CD14-positive monocyte (primary cell): ENCODE results near the gene BCL2L1. TPM values are rescaled to one million over a fixed set of nuclear protein-coding genes. Genes with fewer than 3 reads are reported as not detected.

Experiments used
- DNase-seq, 3 donors: peaks; one replicate each; pipeline ENCODE4 v3.0.0-alpha.2; 2011 to 2022
- H2AFZ ChIP-seq: 2 replicates; pipeline ENCODE4 v1.6.0; 2012; ENCODE audit warnings: mild to moderate bottlenecking, low read depth, low read length, inconsistent platforms; ENCODE audit not compliant: insufficient read depth, poor library complexity, severe bottlenecking
- H3K27ac ChIP-seq, 2 donors: 1 replicate in 1 of 2; 2 replicates in 1 of 2; pipeline ENCODE4 v1.5.1; 2012 to 2013; ENCODE audit warnings: low read length in 2 of 2, control low read depth in 1 of 2, inconsistent platforms in 1 of 2, low read depth in 1 of 2, mild to moderate bottlenecking in 1 of 2
- H3K27me3 ChIP-seq, 2 donors: one replicate each; pipeline versions ENCODE4 v1.6.0 to v1.6.1; 2011 to 2013; ENCODE audit warnings: low read length in 2 of 2; ENCODE audit not compliant: control insufficient read depth in 2 of 2, insufficient read depth in 2 of 2
- H3K36me3 ChIP-seq, 2 donors: replicated peaks in 1 of 2; 1 replicate in 1 of 2; 2 replicates in 1 of 2; pipeline versions ENCODE4 v1.5.1 to v1.6.1; 2012 to 2013; ENCODE audit warnings: low read length in 2 of 2, control low read depth in 1 of 2, inconsistent platforms in 1 of 2, mild to moderate bottlenecking in 1 of 2; ENCODE audit not compliant: insufficient read depth in 2 of 2, control insufficient read depth in 1 of 2
- H3K4me1 ChIP-seq, 2 donors: 1 replicate in 1 of 2; 2 replicates in 1 of 2; pipeline versions ENCODE4 v1.5.1 to v1.6.1; 2012 to 2013; ENCODE audit warnings: low read length in 2 of 2, control low read depth in 1 of 2, inconsistent platforms in 1 of 2, mild to moderate bottlenecking in 1 of 2, moderate library complexity in 1 of 2; ENCODE audit not compliant: insufficient read depth in 2 of 2, control insufficient read depth in 1 of 2
- H3K4me2 ChIP-seq: replicated peaks from 2 replicates; pipeline ENCODE3; 2012; ENCODE audit warnings: low read length, moderate library complexity, mild to moderate bottlenecking; ENCODE audit not compliant: poor library complexity, severe bottlenecking; ENCODE audit errors: extremely low read depth
- H3K4me3 ChIP-seq, 3 experiments: fragments of 200-600 bp in 1 of 3; sonication (generic) in 1 of 3; replicated peaks in 1 of 3; 1 replicate in 2 of 3; 2 replicates in 1 of 3; pipeline ENCODE4 v1.5.1; 2011 to 2013; ENCODE audit warnings: low read length in 3 of 3, mild to moderate bottlenecking in 3 of 3, control low read depth in 2 of 3, low read depth in 2 of 3, inconsistent platforms in 1 of 3, moderate library complexity in 1 of 3
- H3K79me2 ChIP-seq: 2 replicates; pipeline ENCODE4 v1.6.0; 2012; ENCODE audit warnings: mild to moderate bottlenecking, control low read depth, inconsistent platforms, low read length, moderate library complexity; ENCODE audit not compliant: insufficient read depth
- H3K9ac ChIP-seq: 2 replicates; pipeline ENCODE4 v1.6.0; 2017; ENCODE audit warnings: low read length, mild to moderate bottlenecking; ENCODE audit not compliant: insufficient read depth, poor library complexity, severe bottlenecking
- H3K9me3 ChIP-seq, 2 donors: replicated peaks in 1 of 2; 1 replicate in 1 of 2; 2 replicates in 1 of 2; pipeline versions ENCODE4 v1.5.1 to v1.6.1; 2012 to 2013; ENCODE audit warnings: low read length in 2 of 2, control low read depth in 1 of 2; ENCODE audit not compliant: control insufficient read depth in 1 of 2, insufficient read depth in 1 of 2
- H4K20me1 ChIP-seq: 2 replicates; pipeline ENCODE4 v1.6.0; 2012; ENCODE audit warnings: mild to moderate bottlenecking, low read length, control low read depth, moderate library complexity; ENCODE audit not compliant: insufficient read depth
- H3K27ac Mint-ChIP-seq, 7 donors: one replicate each; pipeline ENCODE4 v1.8.0; 2020; ENCODE audit warnings: mild to moderate bottlenecking in 7 of 7, mixed read lengths in 7 of 7, moderate library complexity in 6 of 7, inconsistent platforms in 2 of 7
- H3K27me3 Mint-ChIP-seq, 3 donors: one replicate each; pipeline ENCODE4 v1.8.0; 2021 to 2022; ENCODE audit warnings: low read depth in 3 of 3, mild to moderate bottlenecking in 3 of 3, mixed read lengths in 3 of 3, moderate library complexity in 3 of 3, inconsistent platforms in 1 of 3
- H3K36me3 Mint-ChIP-seq, 2 donors: one replicate each; pipeline ENCODE4 v1.8.0; 2020; ENCODE audit warnings: mixed read lengths in 2 of 2, inconsistent platforms in 1 of 2, mild to moderate bottlenecking in 1 of 2
- H3K4me1 Mint-ChIP-seq: one replicate; pipeline ENCODE4 v1.8.0; 2020; ENCODE audit warnings: mild to moderate bottlenecking, mixed read lengths
- H3K4me3 Mint-ChIP-seq, 2 donors: one replicate each; pipeline ENCODE4 v1.8.0; 2020; ENCODE audit warnings: mild to moderate bottlenecking in 2 of 2, mixed read lengths in 2 of 2, moderate library complexity in 1 of 2
- H3K9me3 Mint-ChIP-seq, 7 donors: one replicate each; pipeline ENCODE4 v1.8.0; 2020 to 2022; ENCODE audit warnings: mixed read lengths in 7 of 7, mild to moderate bottlenecking in 6 of 7, moderate library complexity in 6 of 7, inconsistent platforms in 2 of 7
- WGBS: methylation state at CpG from one replicate; pipeline ENCODE4 v1.1.5; 2013; ENCODE audit warnings: missing lambda C conversion rate; ENCODE audit not compliant: insufficient coverage; 5-methylcytosine and 5-hydroxymethylcytosine counted together
- intact Hi-C, 2 donors: fragments of 100-400 bp; cut with micrococcal nuclease; formaldehyde crosslinking; loops; one replicate each; pipeline versions ENCODE4 v1.15.0 to v1.15.1; 2023
- polyA plus RNA-seq, 3 donors: library from polyadenylated mRNA; depleted of rRNA in 1 of 3; unstranded in 2 of 3; stranded (reverse) in 1 of 3; fragments of 300-500 nt in 2 of 3; fragments of >200 nt in 1 of 3; fragmentation: Illumina TruSeq in 2 of 3; gene quantifications; 1 replicate in 2 of 3; 2 replicates in 1 of 3; pipeline ENCODE4 v1.2.3, GENCODE V29; 2012 to 2021
- TF ChIP-seq, protein P1 (sequence below): fragments of 200-600 bp; IDR thresholded peaks from one replicate; pipeline ENCODE4 v1.8.0; 2022; ENCODE audit warnings: antibody characterized with exemption, mild to moderate bottlenecking

Gene BCL2L1
- polyA plus RNA-seq, 3 donors: 12.4 to 16.8 (median 14.3) TPM

DNA sequence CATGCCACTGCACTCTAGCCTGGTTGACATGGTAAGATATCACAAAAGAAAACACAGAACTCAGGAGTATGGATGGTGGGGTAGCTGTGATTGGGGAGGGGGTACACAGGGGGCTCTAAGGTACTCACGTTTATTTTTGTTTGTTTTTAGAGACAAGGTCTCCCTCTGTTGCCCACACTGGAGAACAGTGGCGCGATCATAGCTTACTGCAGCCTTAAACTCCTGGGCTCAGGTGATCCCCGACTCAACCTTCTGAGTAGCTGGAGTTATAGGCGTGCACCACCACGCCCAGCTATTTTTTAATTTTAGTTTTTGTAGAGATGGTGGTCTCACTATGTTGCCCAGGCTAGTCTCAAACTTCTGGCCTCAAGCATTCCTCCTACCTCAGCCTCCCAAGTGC is 29.3 kb downstream of the BCL2L1 start:
- H3K9me3 Mint-ChIP-seq: no peaks in the 10 kb centered on the region
- H3K4me1 Mint-ChIP-seq: peaks cover 20% of the 10 kb centered on the region
- H3K27ac Mint-ChIP-seq: peak overlapping the region in 1 of 7 donors; percentile 69
- H3K9ac ChIP-seq: no peak overlapping the region
- H3K4me2 ChIP-seq: no peak overlapping the region
- no peaks in the 10 kb centered on the region for H3K9me3 ChIP-seq
- peaks cover 44% of the 10 kb centered on the region for H4K20me1 ChIP-seq
- H3K27me3 Mint-ChIP-seq: peaks cover 0 to 1% (median 0%) of the 10 kb centered on the region in 3 donors
- DNase-seq: no peak
- H3K4me3 ChIP-seq: no peak overlapping the region
- H3K36me3 Mint-ChIP-seq: peaks cover 44 to 64% of the 10 kb centered on the region in 2 donors
- TF ChIP-seq, protein P1, sequence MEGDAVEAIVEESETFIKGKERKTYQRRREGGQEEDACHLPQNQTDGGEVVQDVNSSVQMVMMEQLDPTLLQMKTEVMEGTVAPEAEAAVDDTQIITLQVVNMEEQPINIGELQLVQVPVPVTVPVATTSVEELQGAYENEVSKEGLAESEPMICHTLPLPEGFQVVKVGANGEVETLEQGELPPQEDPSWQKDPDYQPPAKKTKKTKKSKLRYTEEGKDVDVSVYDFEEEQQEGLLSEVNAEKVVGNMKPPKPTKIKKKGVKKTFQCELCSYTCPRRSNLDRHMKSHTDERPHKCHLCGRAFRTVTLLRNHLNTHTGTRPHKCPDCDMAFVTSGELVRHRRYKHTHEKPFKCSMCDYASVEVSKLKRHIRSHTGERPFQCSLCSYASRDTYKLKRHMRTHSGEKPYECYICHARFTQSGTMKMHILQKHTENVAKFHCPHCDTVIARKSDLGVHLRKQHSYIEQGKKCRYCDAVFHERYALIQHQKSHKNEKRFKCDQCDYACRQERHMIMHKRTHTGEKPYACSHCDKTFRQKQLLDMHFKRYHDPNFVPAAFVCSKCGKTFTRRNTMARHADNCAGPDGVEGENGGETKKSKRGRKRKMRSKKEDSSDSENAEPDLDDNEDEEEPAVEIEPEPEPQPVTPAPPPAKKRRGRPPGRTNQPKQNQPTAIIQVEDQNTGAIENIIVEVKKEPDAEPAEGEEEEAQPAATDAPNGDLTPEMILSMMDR: no peak
- H3K4me1 ChIP-seq: no peaks in the 10 kb centered on the region
- H2AFZ ChIP-seq: no peak overlapping the region
- H3K79me2 ChIP-seq: peaks cover 22% of the 10 kb centered on the region
- no peak overlapping the region for H3K4me3 Mint-ChIP-seq
- intact Hi-C loops: no loop called here
- 96% methylated on average over 3 of the region's 6 CpGs for WGBS
- no peaks in the 10 kb centered on the region for H3K27me3 ChIP-seq
- H3K36me3 ChIP-seq: peaks cover 17 to 40% of the 10 kb centered on the region in 2 donors
- H3K27ac ChIP-seq: no peak overlapping the region

DNA sequence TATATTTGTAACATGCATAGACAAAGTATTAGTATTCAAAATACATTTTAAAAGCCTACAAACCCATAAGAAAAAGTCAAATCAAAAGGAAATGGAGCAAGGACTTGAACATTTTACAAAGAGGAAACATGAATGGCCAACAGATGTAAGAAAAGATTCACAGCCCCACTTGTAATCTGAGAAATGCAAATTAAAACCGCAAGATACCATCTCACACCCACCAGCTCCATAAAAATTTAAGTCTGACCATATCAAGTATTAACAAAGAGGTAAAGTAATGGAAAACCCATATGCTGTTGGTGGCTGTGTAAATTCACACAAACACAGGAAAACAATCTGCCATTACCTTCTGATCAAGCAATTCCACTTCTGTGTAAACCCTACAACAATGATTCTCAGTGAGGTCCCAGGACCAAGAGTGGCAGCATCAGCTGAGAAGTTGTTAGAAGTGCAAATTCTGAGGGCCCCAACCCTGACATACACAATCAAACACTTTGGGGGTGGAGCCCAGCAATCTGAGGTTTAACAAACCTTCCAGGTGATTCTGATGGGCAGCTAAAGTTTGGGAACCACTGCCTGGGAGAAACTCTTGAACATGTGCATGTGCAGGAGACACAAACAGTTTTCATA is 30.9 kb downstream of the BCL2L1 start:
- Mint-ChIP-seq H3K36me3 (peaks cover 45 to 73% of the 10 kb centered on the region in 2 donors), H3K4me1 (peaks cover 20% of the 10 kb centered on the region), H3K27me3 (peaks cover 0 to 1% (median 0%) of the 10 kb centered on the region in 3 donors), H3K9me3 (no peaks in the 10 kb centered on the region), H3K27ac (peak overlapping the region in 1 of 7 donors; percentile 43), H3K4me3 (no peak overlapping the region)
- H3K27me3 ChIP-seq: no peaks in the 10 kb centered on the region
- DNase-seq: no peak
- no CpG with 5 or more reads among the region's 1 CpG for WGBS
- TF ChIP-seq, protein P1: no peak
- H3K27ac ChIP-seq: peak overlapping the region in 1 of 2 donors; percentile 4
- no peaks in the 10 kb centered on the region for H3K9me3 ChIP-seq
- no peak overlapping the region for H3K9ac ChIP-seq
- H3K79me2 ChIP-seq: peaks cover 14% of the 10 kb centered on the region
- intact Hi-C loops: no loop called here
- no peak overlapping the region for H3K4me3 ChIP-seq
- H2AFZ ChIP-seq: no peak overlapping the region
- H4K20me1 ChIP-seq: peaks cover 36% of the 10 kb centered on the region
- H3K4me2 ChIP-seq: no peak overlapping the region
- H3K36me3 ChIP-seq: peaks cover 20 to 54% of the 10 kb centered on the region in 2 donors
- no peaks in the 10 kb centered on the region for H3K4me1 ChIP-seq
